ENCODE results near the gene CERS2. TPM values are rescaled to one million over a fixed set of nuclear protein-coding genes. Genes with fewer than 3 reads are reported as not detected.
A peak's percentile ranks its signal among the peaks of the same experiment; 100 is the strongest.

Gene CERS2
- total and polyA plus RNA-seq, 4 donors = 212 to 346 (median 278) TPM

DNA sequence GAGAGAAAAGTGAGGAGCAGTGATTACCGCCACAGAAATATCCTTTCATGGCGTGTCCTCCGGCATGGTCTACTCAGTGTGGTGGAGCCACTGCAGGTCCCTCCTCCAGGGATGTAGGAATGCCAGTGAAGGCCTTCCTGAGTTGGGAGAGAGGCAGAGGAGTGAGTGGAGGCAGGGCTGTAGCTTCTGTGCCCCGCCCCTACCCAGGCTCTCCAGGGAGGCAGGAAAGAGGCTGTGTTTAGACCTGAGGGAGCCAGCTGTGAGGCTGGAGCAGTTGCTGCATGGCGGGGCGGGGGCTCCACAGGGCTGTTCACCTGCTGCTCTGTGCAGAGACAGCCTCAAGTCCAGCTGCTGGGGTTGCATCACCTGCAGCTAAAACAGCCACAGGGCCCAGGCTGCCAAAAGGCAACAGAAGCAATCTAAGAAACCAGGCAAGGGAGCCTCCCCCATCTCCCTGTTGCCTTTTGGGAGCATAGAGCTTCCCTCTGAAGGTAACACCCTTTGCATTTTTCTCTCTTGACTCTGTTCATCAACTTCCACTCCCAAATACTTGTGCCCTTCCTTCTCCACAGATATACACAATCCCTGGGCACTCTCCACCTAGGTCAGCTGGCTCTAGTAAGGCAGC, 6.7 kb upstream of the CERS2 start:
- TF ChIP-seq RXRA (IDR thresholded peaks at IDR 0.05) (no peak), EGR1 (IDR thresholded peaks at IDR 0.05; ENCODE audit: low read depth in 2 of 2) (no peak), HNF4A (conservative IDR thresholded peaks at IDR 0.05) (no peak), FOXA1 (IDR thresholded peaks at IDR 0.05) (no peak)
- TF ChIP-seq, protein P1, sequence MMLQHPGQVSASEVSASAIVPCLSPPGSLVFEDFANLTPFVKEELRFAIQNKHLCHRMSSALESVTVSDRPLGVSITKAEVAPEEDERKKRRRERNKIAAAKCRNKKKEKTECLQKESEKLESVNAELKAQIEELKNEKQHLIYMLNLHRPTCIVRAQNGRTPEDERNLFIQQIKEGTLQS (IDR thresholded peaks at IDR 0.05) = peak; percentile 62
- no peaks in the 10 kb centered on the region for H3K27me3 ChIP-seq (ENCODE audit: control insufficient read depth in 4 of 4, insufficient read depth in 4 of 4, low read length in 3 of 4)
- peak overlapping the region; percentile 51 to 63 for H3K27ac ChIP-seq (ENCODE audit: low read depth in 1 of 2, low read length in 2 of 2)
- no peak overlapping the region for H3K9ac ChIP-seq (ENCODE audit: low read depth in 1 of 2, low read length in 2 of 2)
- DNase-seq (ENCODE audit: low spot score) = no peak
- no peaks in the 10 kb centered on the region for H3K9me3 ChIP-seq (ENCODE audit: control insufficient read depth in 4 of 4, low read length in 3 of 4)
- WGBS = 58% methylated on average over 6 of the region's 6 CpGs
- H3K4me3 ChIP-seq (ENCODE audit: low read depth in 1 of 3, low read length in 3 of 3) = no peak overlapping the region
- H3K36me3 ChIP-seq (ENCODE audit: control insufficient read depth in 4 of 4, insufficient read depth in 3 of 4, low read depth in 1 of 4, low read length in 3 of 4) = peaks cover 0 to 4% (median 3%) of the 10 kb centered on the region in 4 donors
- peaks cover 22 to 56% (median 49%) of the 10 kb centered on the region in 4 donors for H3K4me1 ChIP-seq (ENCODE audit: control insufficient read depth in 4 of 4, insufficient read depth in 4 of 4, low read length in 3 of 4)

DNA sequence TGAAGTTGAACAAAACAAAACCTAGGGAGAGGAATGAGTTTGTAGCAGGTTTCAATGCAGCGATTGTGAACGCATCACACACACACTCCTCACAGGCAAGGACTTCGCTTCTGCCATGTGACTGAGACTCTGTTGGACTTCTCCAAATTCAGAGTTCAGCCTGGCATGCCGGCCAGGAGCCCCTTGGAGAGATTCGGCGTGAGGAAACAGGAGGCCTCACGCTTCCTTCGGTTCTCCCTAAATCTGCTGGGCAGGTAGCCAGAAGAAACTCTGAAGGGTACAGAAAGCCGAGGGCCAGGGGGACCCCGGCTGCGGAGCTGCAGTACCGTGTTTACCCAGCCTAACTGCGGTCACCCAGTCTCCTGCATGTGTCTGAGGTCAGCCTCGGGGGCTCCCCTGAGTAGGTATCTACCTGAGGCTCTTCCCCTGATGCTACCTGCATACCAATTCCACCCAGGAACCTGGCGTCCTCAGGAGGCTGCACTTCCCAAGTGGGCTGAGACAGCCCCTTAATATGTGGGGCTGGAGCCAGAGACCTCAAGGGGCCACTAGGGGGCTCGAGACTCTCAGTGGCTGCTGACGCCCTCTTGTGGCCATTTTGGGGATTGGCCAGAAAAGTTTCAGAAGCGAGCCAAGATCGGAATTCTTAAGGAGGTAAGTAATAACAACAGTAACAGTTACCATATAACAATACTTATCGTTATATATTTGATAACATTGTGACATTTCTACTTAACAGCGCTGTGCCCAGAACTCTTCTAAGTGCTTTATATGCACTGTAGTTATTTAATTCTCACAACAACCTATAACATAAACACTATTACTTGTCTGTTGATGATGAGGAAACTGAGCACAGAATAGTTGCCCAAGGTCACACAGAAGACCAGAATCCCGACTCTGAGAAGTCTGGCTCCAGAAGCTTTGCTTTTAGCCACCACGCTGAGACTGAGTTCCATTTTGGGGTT, 4.7 kb upstream of the CERS2 start:
- Histone ChIP-seq H3K4me3 (ENCODE audit: low read depth in 1 of 3, low read length in 3 of 3) (peak overlapping the region in 2 of 3 donors; percentile 34 to 42), H3K4me1 (ENCODE audit: control insufficient read depth in 4 of 4, insufficient read depth in 4 of 4, low read length in 3 of 4) (peaks cover 22 to 63% (median 52%) of the 10 kb centered on the region in 4 donors), H3K36me3 (ENCODE audit: control insufficient read depth in 4 of 4, insufficient read depth in 3 of 4, low read depth in 1 of 4, low read length in 3 of 4) (no peaks in the 10 kb centered on the region), H3K9me3 (ENCODE audit: control insufficient read depth in 4 of 4, low read length in 3 of 4) (no peaks in the 10 kb centered on the region), H3K9ac (ENCODE audit: low read depth in 1 of 2, low read length in 2 of 2) (peak overlapping the region; percentile 2 to 26), H3K27ac (ENCODE audit: low read depth in 1 of 2, low read length in 2 of 2) (peak overlapping the region; percentile 57 to 69), H3K27me3 (ENCODE audit: control insufficient read depth in 4 of 4, insufficient read depth in 4 of 4, low read length in 3 of 4) (no peaks in the 10 kb centered on the region)
- peak; percentile 94 for DNase-seq (ENCODE audit: low spot score)
- peak; percentile 31 for TF ChIP-seq YY1 (IDR thresholded peaks at IDR 0.05)
- TF ChIP-seq HNF4A (conservative IDR thresholded peaks at IDR 0.05) = peak in 1 of 2 donors; percentile 43
- TF ChIP-seq, protein P2, sequence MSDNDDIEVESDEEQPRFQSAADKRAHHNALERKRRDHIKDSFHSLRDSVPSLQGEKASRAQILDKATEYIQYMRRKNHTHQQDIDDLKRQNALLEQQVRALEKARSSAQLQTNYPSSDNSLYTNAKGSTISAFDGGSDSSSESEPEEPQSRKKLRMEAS (IDR thresholded peaks at IDR 0.05) = no peak
- peak; percentile 11 for TF ChIP-seq NR2F2 (IDR thresholded peaks at IDR 0.05)
- peak in 1 of 2 donors; percentile 47 for TF ChIP-seq RXRA (IDR thresholded peaks at IDR 0.05)
- TF ChIP-seq, protein P1 (IDR thresholded peaks at IDR 0.05) = no peak
- TF ChIP-seq, protein P3, sequence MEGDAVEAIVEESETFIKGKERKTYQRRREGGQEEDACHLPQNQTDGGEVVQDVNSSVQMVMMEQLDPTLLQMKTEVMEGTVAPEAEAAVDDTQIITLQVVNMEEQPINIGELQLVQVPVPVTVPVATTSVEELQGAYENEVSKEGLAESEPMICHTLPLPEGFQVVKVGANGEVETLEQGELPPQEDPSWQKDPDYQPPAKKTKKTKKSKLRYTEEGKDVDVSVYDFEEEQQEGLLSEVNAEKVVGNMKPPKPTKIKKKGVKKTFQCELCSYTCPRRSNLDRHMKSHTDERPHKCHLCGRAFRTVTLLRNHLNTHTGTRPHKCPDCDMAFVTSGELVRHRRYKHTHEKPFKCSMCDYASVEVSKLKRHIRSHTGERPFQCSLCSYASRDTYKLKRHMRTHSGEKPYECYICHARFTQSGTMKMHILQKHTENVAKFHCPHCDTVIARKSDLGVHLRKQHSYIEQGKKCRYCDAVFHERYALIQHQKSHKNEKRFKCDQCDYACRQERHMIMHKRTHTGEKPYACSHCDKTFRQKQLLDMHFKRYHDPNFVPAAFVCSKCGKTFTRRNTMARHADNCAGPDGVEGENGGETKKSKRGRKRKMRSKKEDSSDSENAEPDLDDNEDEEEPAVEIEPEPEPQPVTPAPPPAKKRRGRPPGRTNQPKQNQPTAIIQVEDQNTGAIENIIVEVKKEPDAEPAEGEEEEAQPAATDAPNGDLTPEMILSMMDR (IDR thresholded peaks at IDR 0.05; ENCODE audit: low read depth, low read length, missing input control) = peak; percentile 99
- TF ChIP-seq SP1 (IDR thresholded peaks at IDR 0.05) = peak; percentile 21
- TF ChIP-seq RAD21 (IDR thresholded peaks at IDR 0.05) = peak; percentile 92 to 95
- 13% methylated on average over 23 of the region's 23 CpGs for WGBS

All from liver (tissue), 9 donors.